NCI-H1048 (cell line): Measurements from ENCODE around the gene BRCA1.
"Not testable (repeated sequence)": the region's sequence is repeated elsewhere in the genome, so short reads cannot be mapped to it uniquely, and the experiment has no call there.

Experiments used
- DNase-seq: peaks from one replicate; lab custom pipeline; 2025; lab: John Stamatoyannopoulos, UW

BRCA1 gene

DNA sequence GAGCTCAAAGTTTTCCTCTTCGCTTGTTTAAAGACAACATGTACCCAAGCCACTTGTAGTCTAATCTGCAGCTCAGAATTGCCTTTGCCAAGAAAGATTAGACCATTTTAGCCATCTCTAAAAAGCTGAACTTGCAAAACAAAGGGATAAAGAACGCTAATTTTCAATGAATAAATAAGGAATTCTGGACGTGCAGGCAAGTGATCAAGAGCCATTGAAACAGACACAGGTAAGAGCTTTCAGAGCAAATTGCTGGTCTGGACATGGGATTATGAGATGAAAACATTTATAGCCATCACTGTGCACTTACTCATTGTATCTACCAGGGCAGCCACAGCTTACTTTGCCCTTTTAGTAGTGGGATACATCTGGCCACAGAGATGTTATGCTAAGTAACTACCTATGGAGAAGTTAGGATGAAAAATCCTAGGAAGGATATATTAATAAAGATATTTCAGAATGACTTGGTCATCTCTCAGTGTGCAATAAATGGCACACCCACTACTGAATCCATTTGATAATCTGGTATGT, 55.7 kb downstream of the BRCA1 start:
- DNase-seq, result no peak

DNA sequence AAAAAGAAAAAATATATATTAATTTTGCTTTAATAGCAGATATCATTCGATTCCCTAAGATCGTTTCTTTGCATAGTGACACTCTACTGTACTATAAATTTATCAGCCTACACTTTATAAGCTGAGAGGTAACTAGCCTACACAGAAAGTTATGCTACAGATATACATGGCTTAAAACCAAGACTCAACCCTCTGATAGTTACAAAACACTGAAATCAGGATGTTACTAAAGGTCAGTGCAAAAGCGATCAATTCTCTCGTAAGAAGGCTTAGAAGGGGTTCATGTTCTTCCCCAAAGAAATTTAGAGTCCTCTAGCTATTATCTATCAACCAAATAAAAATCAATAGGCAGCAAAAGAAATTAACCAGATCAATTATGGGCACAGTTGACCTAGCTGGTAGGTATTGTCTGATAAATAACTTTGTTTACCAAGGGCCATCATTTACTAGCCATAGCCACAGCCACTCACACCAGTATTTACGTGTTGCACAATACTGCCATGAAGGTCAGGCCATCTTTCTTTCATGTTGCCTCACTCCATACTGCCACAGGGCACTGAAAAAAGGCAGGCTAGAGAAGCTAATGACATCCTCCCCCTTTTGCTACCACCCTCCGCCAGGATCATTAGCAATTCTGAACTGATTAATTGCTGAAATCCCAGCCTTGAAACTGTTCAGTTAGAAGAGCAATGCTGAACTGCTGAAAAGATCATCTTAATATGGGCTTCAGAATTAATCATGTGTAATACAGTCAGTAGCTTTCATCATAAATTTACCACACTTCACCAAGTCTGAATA, 56.4 kb downstream of the BRCA1 start:
- DNase-seq, result no peak

GRCh38 chr17:43062984-43063638, 62.1 kb downstream of the BRCA1 start:
- DNase-seq, result no peak

GRCh38 chr17:43056051-43056450, 69.1 kb downstream of the BRCA1 start:
- DNase-seq, result no peak

GRCh38 chr17:43053008-43053407, 72.2 kb downstream of the BRCA1 start:
- not testable (repeated sequence) for DNase-seq

DNA sequence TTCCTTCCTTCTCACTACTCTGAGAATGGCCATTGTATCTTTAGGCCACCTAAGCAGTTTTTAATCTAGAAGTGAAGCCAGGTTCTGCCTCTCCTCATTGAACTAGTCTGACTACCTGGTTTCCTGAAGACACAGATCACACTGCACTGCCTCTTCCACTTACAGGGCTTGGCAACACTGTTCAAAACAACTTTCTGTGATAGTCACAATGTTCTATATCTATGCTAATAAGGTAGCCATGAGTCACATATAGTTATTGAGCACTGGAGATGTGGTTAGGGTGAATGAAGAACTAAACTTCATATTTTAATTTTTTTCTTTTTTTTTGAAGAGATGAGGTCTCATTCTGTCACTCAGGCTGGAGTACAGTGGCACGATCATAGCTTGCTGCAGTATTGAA, 73.2 kb downstream of the BRCA1 start:
- DNase-seq, result no peak

GRCh38 chr17:43044024-43044423, 81.1 kb downstream of the BRCA1 start:
- DNase-seq, result no peak

GRCh38 chr17:43043307-43043706, 81.9 kb downstream of the BRCA1 start:
- DNase-seq, result no peak

DNA sequence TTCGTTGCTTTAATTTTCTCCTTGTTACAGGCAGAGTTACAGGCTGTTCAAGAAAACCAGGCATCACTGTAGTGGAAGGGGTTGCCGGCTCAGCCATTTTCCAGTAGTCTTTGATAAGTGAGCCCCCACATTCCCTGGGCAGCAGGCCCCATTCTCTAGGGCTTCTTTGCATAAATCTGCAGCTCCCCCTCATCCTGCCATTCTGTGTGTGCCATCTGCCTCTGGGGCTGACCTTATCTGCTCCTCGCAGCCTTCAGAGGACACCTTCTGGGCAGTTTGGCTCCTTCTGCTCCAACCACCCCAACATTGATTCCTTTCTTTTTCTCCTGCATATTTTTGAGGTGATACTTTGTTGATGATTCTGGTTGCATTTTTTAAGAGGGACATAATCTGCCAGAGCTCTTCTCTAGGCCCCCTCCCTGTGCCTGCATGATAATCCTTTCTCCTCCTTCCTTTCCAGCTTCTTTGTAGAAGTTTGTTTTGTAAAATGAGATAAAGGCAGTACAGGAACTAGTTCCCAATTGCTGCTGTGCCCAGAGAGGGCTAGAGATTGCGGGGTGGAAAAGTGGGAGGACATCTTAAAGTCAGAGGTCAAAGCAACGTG, 83.0 kb downstream of the BRCA1 start:
- no peak for DNase-seq

GRCh38 chr17:43040655-43041054, 84.5 kb downstream of the BRCA1 start:
- no peak for DNase-seq

- DNase-seq, result no peak
These were observed 85.5 kb downstream of the BRCA1 start for GRCh38 chr17:43039646-43040045.

GRCh38 chr17:43034894-43035293, 90.3 kb downstream of the BRCA1 start:
- no peak for DNase-seq

GRCh38 chr17:43033948-43034881, 90.9 kb downstream of the BRCA1 start:
- DNase-seq, result no peak

- no peak for DNase-seq
These were observed 93.5 kb downstream of the BRCA1 start for GRCh38 chr17:43031666-43032065.

GRCh38 chr17:43030137-43030767, 94.9 kb downstream of the BRCA1 start:
- no peak for DNase-seq

DNA sequence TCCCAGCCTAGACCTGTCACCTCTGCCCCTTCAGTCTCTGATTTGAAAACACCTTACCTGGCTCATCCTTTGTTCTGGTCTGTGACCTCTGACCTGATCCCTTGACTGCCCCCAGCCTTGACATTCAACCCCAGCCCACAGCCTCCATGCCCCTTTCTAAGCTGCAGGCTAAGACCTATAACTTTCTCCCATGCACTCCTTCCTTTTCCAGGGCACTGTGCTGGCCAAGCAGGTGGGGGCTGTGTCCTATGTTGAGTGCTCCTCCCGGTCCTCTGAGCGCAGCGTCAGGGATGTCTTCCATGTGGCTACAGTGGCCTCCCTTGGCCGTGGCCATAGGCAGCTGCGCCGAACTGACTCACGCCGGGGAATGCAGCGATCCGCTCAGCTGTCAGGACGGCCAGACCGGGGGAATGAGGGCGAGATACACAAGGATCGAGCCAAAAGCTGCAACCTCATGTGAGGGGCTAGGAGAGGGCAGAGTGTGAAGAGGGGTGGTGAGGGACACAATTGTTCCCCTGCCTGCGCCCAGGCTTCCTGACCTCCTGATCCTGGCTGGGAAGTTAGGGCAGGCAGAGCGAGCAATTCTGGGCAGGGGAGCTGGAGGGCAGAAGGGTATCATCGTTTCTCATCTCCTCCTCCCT, 96.8 kb downstream of the BRCA1 start:
- no peak for DNase-seq

DNA sequence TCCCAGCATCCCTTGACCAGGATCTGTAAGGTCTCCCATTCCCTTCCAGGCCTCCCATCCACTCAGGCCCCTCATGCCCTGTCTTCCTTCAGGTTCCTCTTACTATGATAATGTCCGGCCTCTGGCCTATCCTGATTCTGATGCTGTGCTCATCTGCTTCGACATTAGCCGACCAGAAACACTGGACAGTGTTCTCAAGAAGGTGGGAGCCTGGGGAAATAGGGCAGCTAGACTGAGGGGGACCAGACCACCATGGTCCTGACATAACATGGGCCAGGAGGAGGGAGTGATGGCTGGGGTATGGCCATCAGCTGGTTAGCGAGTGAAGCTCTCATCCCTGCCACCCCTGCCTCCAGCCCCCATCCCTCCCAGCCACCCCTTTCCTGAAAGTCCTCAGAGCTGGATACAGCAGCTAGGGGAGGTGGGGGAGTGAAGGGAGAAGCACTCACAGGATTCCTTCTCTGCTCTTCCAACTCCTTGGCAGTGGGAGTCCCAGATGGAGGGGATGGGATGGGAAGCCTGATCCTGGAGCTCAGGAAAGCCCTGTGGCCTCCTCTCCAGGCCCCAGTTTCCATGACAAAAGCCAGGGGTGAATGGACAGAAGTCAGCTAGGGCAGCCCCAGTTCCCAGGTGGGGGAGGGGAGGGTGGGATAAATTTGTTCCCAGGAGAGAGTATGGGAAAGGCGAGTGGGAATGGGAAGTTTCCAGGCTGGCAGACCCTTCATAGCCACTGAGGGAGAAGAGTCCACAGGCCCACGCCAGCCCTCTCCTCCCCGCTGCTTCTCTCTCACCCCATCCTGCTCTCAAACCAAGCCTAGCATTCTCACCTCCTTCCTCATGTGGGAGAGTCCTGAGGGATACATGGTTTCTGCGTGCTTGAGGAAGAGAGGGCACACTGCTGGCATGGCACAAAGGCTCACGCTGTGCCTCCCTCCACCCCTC, 97.8 kb downstream of the BRCA1 start:
- no peak for DNase-seq

GRCh38 chr17:43026595-43026994, 98.6 kb downstream of the BRCA1 start:
- DNase-seq, result no peak

- no peak for DNase-seq
These were observed 99.2 kb downstream of the BRCA1 start for GRCh38 chr17:43025766-43026537.
